GM20431 (cell line): Measurements from ENCODE around the gene VEPH1.

Experiments
- in situ Hi-C: fragments of 300-500 bp; cut with MseI, MboI; formaldehyde crosslinking; loops from one replicate; pipeline ENCODE4 v1.15.0; 2020; ENCODE audit warnings: low sequenced_read_pairs; ENCODE audit not compliant: unreplicated experiment

Gene VEPH1

DNA sequence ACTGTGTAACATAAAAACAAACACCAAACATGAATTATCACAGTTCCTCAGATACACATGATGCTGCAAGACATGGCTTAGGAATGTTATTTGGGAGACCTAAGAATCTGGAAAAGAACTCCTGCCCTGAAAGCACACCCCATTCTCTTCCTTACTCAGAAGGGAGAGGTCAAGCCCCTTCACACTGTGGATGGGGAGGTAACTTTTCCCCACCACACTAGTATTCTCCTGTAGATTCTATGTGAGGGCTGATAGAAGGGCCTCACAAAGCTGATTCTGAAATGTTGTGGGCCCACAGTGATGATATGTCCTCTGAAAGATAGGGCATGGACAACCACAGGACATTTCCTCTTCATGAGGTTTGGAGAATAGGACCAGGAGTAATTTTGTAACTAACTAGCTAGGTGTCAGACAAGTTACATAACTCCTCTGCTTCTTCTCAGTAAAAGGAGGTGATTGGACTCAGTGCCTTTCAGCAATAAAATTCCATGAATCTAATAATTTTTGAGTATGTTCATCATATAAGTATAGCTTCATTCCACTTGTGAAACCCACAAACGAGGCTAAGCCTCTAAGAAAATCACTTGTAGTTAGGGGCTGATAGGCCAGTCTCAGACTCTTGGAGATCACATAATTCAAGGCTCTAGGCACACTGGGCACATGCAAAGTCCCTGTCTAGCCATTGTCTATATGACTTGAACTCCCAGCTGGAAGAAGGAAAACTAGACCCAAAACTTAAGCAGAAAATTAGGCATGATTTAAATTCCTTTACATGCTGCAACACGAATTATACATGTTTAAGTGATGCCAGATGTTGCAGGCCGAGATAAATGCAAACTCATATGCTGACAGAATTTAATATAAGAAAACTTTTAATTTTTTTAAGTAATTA lies 59.1 kb downstream of the VEPH1 start:
- in situ Hi-C loops, result no loop called here

- in situ Hi-C loops, result no loop called here
Observed at GRCh38 chr3:157442729-157443128, 60.5 kb downstream of the VEPH1 start.

DNA sequence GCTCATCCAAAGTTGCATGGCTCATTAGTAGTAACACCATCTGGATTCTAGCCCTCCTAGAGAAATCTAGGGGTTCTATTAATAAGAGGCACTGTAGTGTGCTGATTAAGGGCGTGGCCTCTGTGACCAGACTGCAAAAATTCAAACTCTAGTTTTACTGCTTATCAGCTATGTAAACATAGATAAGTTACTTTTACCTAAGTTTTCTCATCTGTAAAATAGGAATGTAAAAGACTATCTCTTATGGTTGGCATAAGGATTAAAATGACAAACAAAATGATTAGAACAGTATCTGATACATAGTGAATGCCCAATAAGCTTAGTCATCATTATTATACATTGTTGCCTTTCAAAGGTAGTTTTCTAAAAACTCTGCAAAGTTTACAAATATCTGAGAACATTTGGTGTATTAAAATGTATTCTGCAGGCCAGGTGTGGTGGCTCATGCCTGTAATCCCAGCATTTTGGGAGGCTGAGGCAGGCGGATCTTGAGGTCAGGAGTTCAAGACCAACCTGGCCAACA lies 62.1 kb downstream of the VEPH1 start:
- in situ Hi-C loops, result no loop called here

GRCh38 chr3:157438194-157438730 lies 65.0 kb downstream of the VEPH1 start:
- in situ Hi-C loops, result no loop called here

GRCh38 chr3:157436583-157437291 lies 66.5 kb downstream of the VEPH1 start, which contains the start of gene PTX3:
TSS of gene PTX3 (plus strand) at chr3:157436850. CDS start at chr3:157436934, 84 bp downstream.
- in situ Hi-C loops, result no loop called here

DNA sequence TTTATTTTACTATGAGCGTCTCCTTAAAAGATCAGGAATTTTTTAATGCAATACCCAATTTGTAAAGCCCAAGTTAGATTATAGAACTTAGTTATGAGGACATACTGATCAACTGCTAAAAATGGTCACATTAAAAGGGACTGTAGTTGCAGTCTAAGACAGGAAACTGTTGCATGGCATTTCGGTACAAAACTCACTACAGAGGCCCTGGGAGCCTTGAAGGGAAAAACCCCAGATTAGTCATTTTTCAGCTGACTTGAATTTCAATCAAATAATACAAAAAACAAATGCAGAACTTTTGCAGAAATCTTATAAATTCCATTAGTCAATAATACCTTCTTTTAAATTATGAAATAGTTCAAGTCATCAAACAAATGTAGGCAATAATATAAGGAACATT lies 73.5 kb downstream of the VEPH1 start:
- in situ Hi-C loops, result no loop called here

- in situ Hi-C loops, result no loop called here
Observed at GRCh38 chr3:157428853-157429252, 74.4 kb downstream of the VEPH1 start.

DNA sequence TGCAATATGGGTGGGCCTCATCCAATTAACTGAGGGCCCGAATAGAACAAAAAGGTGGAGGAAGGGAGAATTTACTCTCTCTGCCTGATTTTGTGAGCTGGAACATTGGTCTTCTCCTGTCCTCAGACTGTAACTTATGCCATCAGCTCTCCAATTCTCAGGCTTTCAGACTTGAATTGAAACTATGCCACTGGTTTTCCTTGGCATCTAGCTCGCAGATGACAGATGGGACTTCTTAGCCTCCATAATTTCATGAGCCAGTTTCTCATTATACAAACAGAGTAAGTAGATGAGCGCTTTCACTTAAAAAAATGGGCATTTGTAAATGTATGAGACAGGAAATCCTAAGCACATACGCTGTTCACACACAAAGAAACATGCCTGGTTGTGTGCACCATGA lies 75.3 kb downstream of the VEPH1 start:
- in situ Hi-C loops, result no loop called here

GRCh38 chr3:157423337-157423736 lies 79.9 kb downstream of the VEPH1 start:
- in situ Hi-C loops, result no loop called here

- in situ Hi-C loops, result no loop called here
Observed at GRCh38 chr3:157420606-157421130, 82.5 kb downstream of the VEPH1 start.

- in situ Hi-C loops, result no loop called here
Observed at GRCh38 chr3:157418104-157418503, 85.1 kb downstream of the VEPH1 start.

- in situ Hi-C loops, result no loop called here
Observed at GRCh38 chr3:157417247-157417646, 86.0 kb downstream of the VEPH1 start.

DNA sequence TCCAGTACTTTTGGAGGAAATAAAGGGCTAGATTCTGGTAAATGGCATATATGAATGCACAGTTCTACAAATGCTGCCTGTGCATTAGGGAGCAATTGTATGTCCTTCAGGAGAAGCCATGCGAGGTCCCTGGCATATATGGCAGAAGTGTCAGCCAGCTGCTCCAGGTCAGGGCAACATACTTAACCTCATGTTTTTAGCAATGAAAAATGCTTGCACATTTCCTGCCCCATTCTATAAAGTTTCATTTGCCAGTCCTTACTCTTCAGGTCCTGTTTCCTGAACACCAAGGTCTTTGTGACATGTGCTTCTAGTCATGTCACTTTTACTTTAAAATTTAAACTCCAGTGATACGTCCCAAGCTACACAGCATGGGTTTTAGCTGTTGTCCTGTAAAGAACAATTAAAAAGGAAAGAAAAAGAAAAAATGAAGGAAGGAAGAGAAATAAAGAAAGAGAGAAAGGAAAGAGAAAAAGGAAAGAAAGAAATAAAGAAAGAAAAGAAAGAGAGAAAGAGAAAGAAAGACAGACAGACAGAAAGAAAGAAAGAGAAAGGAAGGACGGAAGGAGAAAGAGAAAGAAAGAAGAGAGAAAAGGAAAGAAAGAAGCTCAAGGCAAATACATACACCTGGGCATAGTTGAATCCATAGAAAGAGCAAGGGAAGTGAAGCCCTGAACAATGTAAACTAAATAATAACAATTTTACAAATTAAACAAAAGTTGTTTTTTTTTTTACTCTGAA lies 86.7 kb downstream of the VEPH1 start:
- in situ Hi-C loops, result no loop called here

GRCh38 chr3:157414861-157415260 lies 88.4 kb downstream of the VEPH1 start:
- in situ Hi-C loops, result no loop called here

GRCh38 chr3:157412323-157412855 lies 90.8 kb downstream of the VEPH1 start:
- in situ Hi-C loops, result no loop called here

GRCh38 chr3:157410945-157411344 lies 92.3 kb downstream of the VEPH1 start:
- in situ Hi-C loops, result no loop called here

DNA sequence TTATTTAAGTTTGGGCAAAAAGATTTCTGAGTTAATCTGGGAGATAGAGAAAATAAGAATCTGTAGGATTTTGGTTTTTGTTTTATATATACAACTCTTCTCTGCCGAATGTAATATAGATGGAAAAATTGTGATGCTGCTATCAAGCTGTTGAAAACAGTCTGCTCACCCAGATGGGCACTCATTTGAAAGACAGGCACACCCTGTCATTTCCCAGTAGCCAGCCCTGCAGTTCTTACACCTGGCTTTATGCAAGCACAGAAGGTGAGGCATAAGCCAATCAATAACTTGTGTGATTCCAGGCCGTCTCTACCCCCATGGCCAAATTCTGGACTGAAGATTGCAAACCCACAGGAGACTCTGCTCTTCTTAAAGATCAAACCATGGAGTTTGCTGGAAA lies 93.7 kb downstream of the VEPH1 start:
- in situ Hi-C loops, result no loop called here

- in situ Hi-C loops, result no loop called here
Observed at GRCh38 chr3:157408499-157409149, 94.6 kb downstream of the VEPH1 start.

DNA sequence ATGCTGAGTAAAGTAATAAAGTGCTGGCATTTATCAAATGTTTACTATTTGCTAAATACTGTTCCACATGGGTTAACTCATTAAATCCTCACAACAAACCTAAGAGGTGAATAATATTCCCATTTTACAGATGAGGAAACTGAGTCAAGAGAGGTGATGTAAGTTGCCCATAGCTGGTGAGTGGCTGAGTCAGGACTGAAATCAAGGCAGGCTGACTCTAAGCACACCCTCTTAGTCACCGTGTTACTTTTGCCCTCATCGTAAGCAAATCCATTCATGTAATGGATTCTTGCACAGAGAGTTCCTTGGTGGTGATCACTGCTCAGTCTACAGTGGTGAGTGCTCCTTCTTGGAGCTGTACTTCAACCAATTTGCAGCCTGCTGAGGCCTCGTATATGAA lies 95.4 kb downstream of the VEPH1 start:
- in situ Hi-C loops, result no loop called here
